ENCODE results near the gene CERS4. TPM values are rescaled to one million over a fixed set of nuclear protein-coding genes. Genes with fewer than 3 reads are reported as not detected.

Gene CERS4
- total RNA-seq, 1 donor from 2014 or later = 65.4 TPM

Other genes with a start within 250 kb of the CERS4 start
- 65.9 TPM for gene ELAVL1, start 203.7 kb upstream of the CERS4 start, total RNA-seq
- gene CCL25, start 156.6 kb upstream of the CERS4 start, total RNA-seq = not detected
- 8.5 TPM for gene FBN3, start 59.8 kb upstream of the CERS4 start, total RNA-seq
- 49.4 TPM for gene CD320, start 99.0 kb downstream of the CERS4 start, total RNA-seq
- 35.7 TPM for gene NDUFA7, start 112.0 kb downstream of the CERS4 start, total RNA-seq
- gene RPS28, start 112.1 kb downstream of the CERS4 start, total RNA-seq = 1,645 TPM
- gene KANK3, start 133.9 kb downstream of the CERS4 start, total RNA-seq = 54.0 TPM
- gene ANGPTL4, start 154.8 kb downstream of the CERS4 start, total RNA-seq = 6.3 TPM
- 114 TPM for gene RAB11B, start 181.0 kb downstream of the CERS4 start, total RNA-seq
- gene MARCHF2, start 203.9 kb downstream of the CERS4 start, total RNA-seq = 58.7 TPM
- 131 TPM for gene HNRNPM, start 235.6 kb downstream of the CERS4 start, total RNA-seq

All from upper lobe of right lung (tissue), 1 donor.